ENCODE results near the gene PRTFDC1. TPM values are rescaled to one million over a fixed set of nuclear protein-coding genes. Genes with fewer than 3 reads are reported as not detected.

PRTFDC1 gene
- total RNA-seq (18.5 and 26.9 TPM in 2 replicates), polyA plus RNA-seq (32.7 and 47.0 TPM in 2 replicates), polyA minus RNA-seq (ENCODE audit: low replicate concordance) (2.4 and 7.5 TPM in 2 replicates)
- 15.8 and 25.4 TPM in 2 replicates for polyA plus RNA-seq (2012)

- H3K9me3 ChIP-seq (ENCODE audit: control insufficient read depth, insufficient read depth, low read depth, low read length): no peaks in the 10 kb centered on the region
- TF ChIP-seq CTCF (conservative IDR thresholded peaks at IDR 0.05 in 1 of 2, IDR thresholded peaks at IDR 0.05 in 1 of 2; ENCODE audit: low read depth in 1 of 2, low read length in 2 of 2) (peak; percentile 6 to 31), EZH2 (IDR thresholded peaks at IDR 0.05; ENCODE audit: low read length, missing control alignments) (no peak)
- H3K4me1 ChIP-seq (ENCODE audit: control insufficient read depth, extremely low read depth, insufficient read depth, low read length): peaks cover 15% of the 10 kb centered on the region
- peak within 1 kb of the TSS; percentile 82 for H3K9ac ChIP-seq (ENCODE audit: insufficient read depth, low read length)
- H4K20me1 ChIP-seq (ENCODE audit: control insufficient read depth, extremely low read depth, insufficient read depth, low read length): no peaks in the 10 kb centered on the region
- no peaks in the 10 kb centered on the region for H3K27me3 ChIP-seq (ENCODE audit: control insufficient read depth, insufficient read depth, low read length)
- no peaks in the 10 kb centered on the region for H3K36me3 ChIP-seq (ENCODE audit: control insufficient read depth, insufficient read depth, low read length)
- peak within 1 kb of the TSS; percentile 74 for H3K4me2 ChIP-seq (ENCODE audit: extremely low read depth, insufficient read depth, low read length)
- no peaks in the 10 kb centered on the region for H3K79me2 ChIP-seq (ENCODE audit: control insufficient read depth, insufficient read depth, low read length)
- peak within 1 kb of the TSS; percentile 79 for H2AFZ ChIP-seq (ENCODE audit: low read length)
- DNase-seq (ENCODE audit: low read depth in 2 of 2): peak; percentile 38 to 56
- H3K4me3 ChIP-seq (replicated peaks in 1 of 4; ENCODE audit: control extremely low read depth in 1 of 4, insufficient read depth in 1 of 4, low read depth in 3 of 4, low read length in 4 of 4): peak within 1 kb of the TSS; percentile 40 to 63 (median 52)
- H3K27ac ChIP-seq (ENCODE audit: insufficient read depth, low read length): peak within 1 kb of the TSS; percentile 93
Measured at GRCh38 chr10:24952143-24952706, at the start of gene PRTFDC1. TSS of gene PRTFDC1 (minus strand) at chr10:24952606. CDS start at chr10:24952575, 31 bp downstream.

- no peaks in the 10 kb centered on the region for H3K79me2 ChIP-seq (ENCODE audit: control insufficient read depth, insufficient read depth, low read length)
- H3K9me3 ChIP-seq (ENCODE audit: control insufficient read depth, insufficient read depth, low read depth, low read length): no peaks in the 10 kb centered on the region
- H3K4me2 ChIP-seq (ENCODE audit: extremely low read depth, insufficient read depth, low read length): no peak overlapping the region
- DNase-seq (ENCODE audit: low read depth in 2 of 2): no peak
- H3K36me3 ChIP-seq (ENCODE audit: control insufficient read depth, insufficient read depth, low read length): no peaks in the 10 kb centered on the region
- no peaks in the 10 kb centered on the region for H3K4me1 ChIP-seq (ENCODE audit: control insufficient read depth, extremely low read depth, insufficient read depth, low read length)
- H3K27ac ChIP-seq (ENCODE audit: insufficient read depth, low read length): no peak overlapping the region
- no peak overlapping the region for H3K9ac ChIP-seq (ENCODE audit: insufficient read depth, low read length)
- H3K4me3 ChIP-seq (replicated peaks in 1 of 4; ENCODE audit: control extremely low read depth in 1 of 4, insufficient read depth in 1 of 4, low read depth in 3 of 4, low read length in 4 of 4): no peak overlapping the region
- no peaks in the 10 kb centered on the region for H4K20me1 ChIP-seq (ENCODE audit: control insufficient read depth, extremely low read depth, insufficient read depth, low read length)
- H2AFZ ChIP-seq (ENCODE audit: low read length): no peak overlapping the region
- TF ChIP-seq EZH2 (IDR thresholded peaks at IDR 0.05; ENCODE audit: low read length, missing control alignments): no peak
- no peak for TF ChIP-seq CTCF (conservative IDR thresholded peaks at IDR 0.05 in 1 of 2, IDR thresholded peaks at IDR 0.05 in 1 of 2; ENCODE audit: low read depth in 1 of 2, low read length in 2 of 2)
- no peaks in the 10 kb centered on the region for H3K27me3 ChIP-seq (ENCODE audit: control insufficient read depth, insufficient read depth, low read length)
Measured at GRCh38 chr10:24998044-24998443, 45.6 kb upstream of the PRTFDC1 start.

- H3K27ac ChIP-seq (ENCODE audit: insufficient read depth, low read length): no peak overlapping the region
- no peak for DNase-seq (ENCODE audit: low read depth in 2 of 2)
- no peaks in the 10 kb centered on the region for H3K27me3 ChIP-seq (ENCODE audit: control insufficient read depth, insufficient read depth, low read length)
- no peak overlapping the region for H3K9ac ChIP-seq (ENCODE audit: insufficient read depth, low read length)
- no peak overlapping the region for H3K4me2 ChIP-seq (ENCODE audit: extremely low read depth, insufficient read depth, low read length)
- H3K4me1 ChIP-seq (ENCODE audit: control insufficient read depth, extremely low read depth, insufficient read depth, low read length): no peaks in the 10 kb centered on the region
- H3K79me2 ChIP-seq (ENCODE audit: control insufficient read depth, insufficient read depth, low read length): no peaks in the 10 kb centered on the region
- no peak overlapping the region for H2AFZ ChIP-seq (ENCODE audit: low read length)
- no peaks in the 10 kb centered on the region for H4K20me1 ChIP-seq (ENCODE audit: control insufficient read depth, extremely low read depth, insufficient read depth, low read length)
- H3K4me3 ChIP-seq (replicated peaks in 1 of 4; ENCODE audit: control extremely low read depth in 1 of 4, insufficient read depth in 1 of 4, low read depth in 3 of 4, low read length in 4 of 4): no peak overlapping the region
- no peaks in the 10 kb centered on the region for H3K36me3 ChIP-seq (ENCODE audit: control insufficient read depth, insufficient read depth, low read length)
- no peak for TF ChIP-seq CTCF (conservative IDR thresholded peaks at IDR 0.05 in 1 of 2, IDR thresholded peaks at IDR 0.05 in 1 of 2; ENCODE audit: low read depth in 1 of 2, low read length in 2 of 2)
- no peak for TF ChIP-seq EZH2 (IDR thresholded peaks at IDR 0.05; ENCODE audit: low read length, missing control alignments)
- H3K9me3 ChIP-seq (ENCODE audit: control insufficient read depth, insufficient read depth, low read depth, low read length): no peaks in the 10 kb centered on the region
Measured at GRCh38 chr10:24995072-24995471, 42.7 kb upstream of the PRTFDC1 start.
